SIG-M5 (cell line): ENCODE measurements around the gene GRIA2.

Experiments
- DNase-seq: peaks from one replicate; lab custom pipeline; 2025; lab: John Stamatoyannopoulos, UW

GRIA2 gene

DNA sequence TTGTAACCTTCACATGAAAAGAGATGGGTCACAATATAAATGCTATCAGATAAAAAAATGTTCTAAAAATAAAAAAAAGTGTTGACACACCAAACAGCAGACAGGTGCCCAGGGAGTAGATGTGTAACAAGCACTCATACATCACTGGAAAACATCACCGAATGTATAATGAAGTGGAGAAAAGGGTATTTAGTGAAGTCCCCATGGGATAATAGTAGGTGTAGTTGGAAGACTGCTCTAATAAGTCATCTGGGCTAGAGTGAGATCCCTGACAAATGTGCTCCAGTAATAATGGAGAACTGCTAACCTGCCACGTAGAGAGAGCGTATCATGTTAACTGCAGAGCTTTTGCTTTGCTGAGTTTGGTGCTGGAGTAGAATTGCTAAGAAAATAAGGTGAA is 152.0 kb downstream of the GRIA2 start:
- DNase-seq, result no peak

- no peak for DNase-seq
Measured at GRCh38 chr4:157389741-157390140, 169.2 kb downstream of the GRIA2 start.

DNA sequence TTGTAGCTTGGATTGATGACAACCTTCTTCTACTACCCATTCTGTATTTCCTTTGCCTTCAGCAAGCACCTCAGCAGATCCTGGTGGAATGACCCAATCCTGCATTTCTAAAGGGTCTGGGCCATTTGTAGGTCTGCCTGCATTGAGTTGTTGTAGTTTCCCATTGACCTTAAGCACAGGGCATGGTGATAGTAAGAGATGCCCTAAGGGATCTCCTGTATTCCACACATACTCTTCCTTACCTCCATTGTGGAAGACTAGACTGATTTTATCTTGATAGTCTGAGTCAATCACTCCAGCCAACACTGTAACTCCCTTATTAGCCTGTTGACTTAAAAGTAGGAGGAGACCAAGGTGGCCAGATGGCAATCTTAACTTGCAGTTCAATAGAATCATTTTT is 184.5 kb downstream of the GRIA2 start:
- DNase-seq, result no peak
